Lower leg skin (tissue), 4 donors: Measurements from ENCODE around the gene C9orf72. TPM values are rescaled to one million over a fixed set of nuclear protein-coding genes. Genes with fewer than 3 reads are reported as not detected.

Experiments
- DNase-seq, 2 donors: peaks; one replicate each; pipeline ENCODE4 v3.0.0-alpha.2; 2019; ENCODE audit warnings: low spot score in 2 of 2
- H3K4me3 ChIP-seq: fragments of 200-600 bp; sonication (generic); 2 replicates; pipeline ENCODE4 v1.5.1; 2017; ENCODE audit warnings: mild to moderate bottlenecking, low read depth; ENCODE audit not compliant: poor library complexity, severe bottlenecking
- CTCF ChIP-seq, 3 donors: fragments of 450-650 bp; IDR thresholded peaks; one replicate each; pipeline ENCODE4 v1.5.1; 2016; ENCODE audit warnings: antibody characterized with exemption in 3 of 3, mild to moderate bottlenecking in 3 of 3, moderate library complexity in 2 of 3
- POLR2A ChIP-seq, 2 donors: fragments of 450-650 bp; IDR thresholded peaks; one replicate each; pipeline ENCODE4 v1.6.1; 2016 to 2017; ENCODE audit warnings: antibody characterized with exemption in 2 of 2, mild to moderate bottlenecking in 1 of 2, moderate library complexity in 1 of 2
- WGBS, 2 donors: methylation state at CpG; one replicate each; pipeline ENCODE4 v1.1.5; 2018; 5-methylcytosine and 5-hydroxymethylcytosine counted together
- intact Hi-C: fragments of 100-400 bp; cut with DNase I; formaldehyde crosslinking; loops from one replicate; pipeline ENCODE4 v1.15.0; 2023; ENCODE audit warnings: low total_unique reads
- total RNA-seq, 4 donors: library from RNA; depleted of rRNA; stranded (reverse); fragments of >200 nt; gene quantifications; one replicate each; pipeline ENCODE4 v1.1.0, GENCODE V29; 2016

Gene C9orf72
- total RNA-seq, 4 donors from 2014 or later, result 10.3 to 16.6 (median 12.5) TPM

- intact Hi-C loops, result no loop called here
- TF ChIP-seq POLR2A (IDR thresholded peaks at IDR 0.05) (no peak), CTCF (IDR thresholded peaks at IDR 0.05) (no peak)
- H3K4me3 ChIP-seq, result no peak overlapping the region
- 52 to 54% methylated on average over 10 of the region's 10 CpGs for WGBS, 2 donors
- no peak for DNase-seq
These were observed 53.5 kb downstream of the C9orf72 start for GRCh38 chr9:27519466-27520465.

DNA sequence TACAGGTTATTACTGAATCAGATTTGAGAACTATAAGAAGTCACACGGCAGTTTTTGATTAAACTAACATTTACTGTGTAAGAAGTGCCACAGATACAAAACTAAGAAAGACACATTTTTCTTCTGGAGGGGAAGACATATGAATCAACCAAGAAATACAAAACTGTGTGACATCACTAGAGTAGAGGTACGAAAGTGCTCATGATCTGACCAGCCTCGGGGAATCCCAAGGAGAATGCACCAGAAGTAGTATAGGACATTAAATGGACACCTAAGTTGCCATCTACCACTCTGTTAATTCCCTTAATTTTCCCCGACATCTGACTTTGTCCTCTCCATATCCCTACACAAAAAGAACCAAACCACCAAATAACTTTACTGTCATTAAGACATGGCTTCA is 54.5 kb downstream of the C9orf72 start:
- H3K4me3 ChIP-seq, result no peak overlapping the region
- intact Hi-C loops, result no loop called here
- no peak for DNase-seq
- TF ChIP-seq CTCF (IDR thresholded peaks at IDR 0.05) (no peak), POLR2A (IDR thresholded peaks at IDR 0.05) (no peak)
- 90 to 91% methylated on average over 4 of the region's 4 CpGs for WGBS, 2 donors

GRCh38 chr9:27518006-27518405 is 55.3 kb downstream of the C9orf72 start:
- no peak for DNase-seq
- TF ChIP-seq CTCF (IDR thresholded peaks at IDR 0.05), result no peak
- TF ChIP-seq POLR2A (IDR thresholded peaks at IDR 0.05), result no peak
- intact Hi-C loops, result no loop called here
- H3K4me3 ChIP-seq, result no peak overlapping the region
- WGBS, 2 donors, result 83 to 87% methylated on average over 2 of the region's 2 CpGs

- no peak for DNase-seq
- H3K4me3 ChIP-seq, result no peak overlapping the region
- intact Hi-C loops, result no loop called here
- no peak for TF ChIP-seq POLR2A (IDR thresholded peaks at IDR 0.05)
- TF ChIP-seq CTCF (IDR thresholded peaks at IDR 0.05), result no peak
- 77 to 84% methylated on average over 2 of the region's 2 CpGs for WGBS, 2 donors
These were observed 58.7 kb downstream of the C9orf72 start for GRCh38 chr9:27514551-27514950.

DNA sequence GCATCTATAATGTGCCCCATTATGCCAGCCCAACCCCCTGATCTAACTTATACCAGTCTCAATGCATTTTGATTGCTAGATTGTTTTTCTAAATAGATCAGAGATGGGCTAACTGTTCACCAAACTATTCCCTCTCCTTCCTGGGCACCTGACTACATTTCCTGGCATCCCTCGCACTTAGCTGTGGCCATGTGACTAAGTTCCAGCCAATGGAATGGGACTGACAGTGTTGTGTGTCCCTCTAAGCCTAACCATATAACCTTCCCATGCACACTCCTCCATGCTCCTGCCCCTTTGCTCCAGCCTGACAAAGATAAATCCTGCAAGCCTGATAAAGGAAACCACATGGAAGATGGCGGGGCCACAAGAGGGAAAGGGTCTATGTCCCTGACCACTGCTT is 61.5 kb downstream of the C9orf72 start:
- TF ChIP-seq CTCF (IDR thresholded peaks at IDR 0.05), result no peak
- no peak for TF ChIP-seq POLR2A (IDR thresholded peaks at IDR 0.05)
- no peak overlapping the region for H3K4me3 ChIP-seq
- WGBS, 2 donors, result 90 to 93% methylated on average over 2 of the region's 2 CpGs
- intact Hi-C loops, result no loop called here
- DNase-seq, result no peak
